ENCODE measurements around the gene DNAH1. TPM values are rescaled to one million over a fixed set of nuclear protein-coding genes. Genes with fewer than 3 reads are reported as not detected.

DNAH1 gene
- total and polyA plus RNA-seq, 2 donors (not counting 1 experiment from before 2014, with no cell fraction given) = 47.2 to 59.2 TPM

DNA sequence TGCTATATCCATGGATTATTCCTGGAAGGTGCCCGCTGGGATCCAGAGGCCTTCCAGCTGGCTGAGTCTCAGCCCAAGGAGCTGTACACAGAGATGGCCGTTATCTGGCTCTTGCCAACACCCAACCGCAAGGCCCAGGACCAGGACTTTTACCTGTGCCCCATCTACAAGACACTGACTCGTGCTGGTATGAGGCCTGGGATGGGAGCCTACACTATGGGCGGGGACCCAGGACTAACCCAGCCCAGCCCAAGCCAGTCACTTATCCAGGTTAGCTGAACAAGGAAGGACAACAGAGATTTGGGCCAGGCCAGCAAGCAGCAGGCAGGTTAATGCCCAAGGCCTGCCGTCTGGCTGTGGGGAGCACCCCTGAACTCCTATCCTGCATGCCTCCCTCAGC lies 83.5 kb downstream of the DNAH1 start:
- no peak for TF ChIP-seq EZH2 (IDR thresholded peaks at IDR 0.05; ENCODE audit: borderline replicate concordance, insufficient read depth, low read depth, low read length, poor library complexity, severe bottlenecking)
- TF ChIP-seq, protein P1, sequence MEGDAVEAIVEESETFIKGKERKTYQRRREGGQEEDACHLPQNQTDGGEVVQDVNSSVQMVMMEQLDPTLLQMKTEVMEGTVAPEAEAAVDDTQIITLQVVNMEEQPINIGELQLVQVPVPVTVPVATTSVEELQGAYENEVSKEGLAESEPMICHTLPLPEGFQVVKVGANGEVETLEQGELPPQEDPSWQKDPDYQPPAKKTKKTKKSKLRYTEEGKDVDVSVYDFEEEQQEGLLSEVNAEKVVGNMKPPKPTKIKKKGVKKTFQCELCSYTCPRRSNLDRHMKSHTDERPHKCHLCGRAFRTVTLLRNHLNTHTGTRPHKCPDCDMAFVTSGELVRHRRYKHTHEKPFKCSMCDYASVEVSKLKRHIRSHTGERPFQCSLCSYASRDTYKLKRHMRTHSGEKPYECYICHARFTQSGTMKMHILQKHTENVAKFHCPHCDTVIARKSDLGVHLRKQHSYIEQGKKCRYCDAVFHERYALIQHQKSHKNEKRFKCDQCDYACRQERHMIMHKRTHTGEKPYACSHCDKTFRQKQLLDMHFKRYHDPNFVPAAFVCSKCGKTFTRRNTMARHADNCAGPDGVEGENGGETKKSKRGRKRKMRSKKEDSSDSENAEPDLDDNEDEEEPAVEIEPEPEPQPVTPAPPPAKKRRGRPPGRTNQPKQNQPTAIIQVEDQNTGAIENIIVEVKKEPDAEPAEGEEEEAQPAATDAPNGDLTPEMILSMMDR (IDR thresholded peaks at IDR 0.05) = no peak
- Histone ChIP-seq H3K27me3 (replicated peaks in 1 of 4; ENCODE audit: control extremely low read depth in 1 of 4, control insufficient read depth in 3 of 4, insufficient read depth in 4 of 4, low read length in 3 of 4) (no peaks in the 10 kb centered on the region), H3K9ac (ENCODE audit: low read length) (no peak overlapping the region), H3K9me3 (ENCODE audit: control extremely low read depth in 1 of 3, control insufficient read depth in 2 of 3, insufficient read depth in 1 of 3, low read length in 2 of 3) (no peaks in the 10 kb centered on the region), H3K79me2 (ENCODE audit: control insufficient read depth, insufficient read depth, low read length) (no peaks in the 10 kb centered on the region), H2AFZ (ENCODE audit: insufficient read depth, low read depth, low read length, poor library complexity, severe bottlenecking) (no peak overlapping the region), H3K4me2 (replicated peaks; ENCODE audit: low read depth, low read length, poor library complexity, severe bottlenecking) (no peak overlapping the region), H3K4me3 (ENCODE audit: control extremely low read depth in 1 of 5, extremely low read depth in 1 of 5, insufficient read depth in 1 of 5, low read depth in 2 of 5, low read length in 4 of 5) (no peak overlapping the region), H3K27ac (ENCODE audit: low read length in 2 of 2) (no peak overlapping the region), H3K36me3 (replicated peaks in 1 of 2; ENCODE audit: control extremely low read depth in 1 of 2, control insufficient read depth in 1 of 2, extremely low read depth in 1 of 2, insufficient read depth in 2 of 2, low read length in 1 of 2) (peaks cover 4 to 51% of the 10 kb centered on the region in 2 experiments), H4K20me1 (ENCODE audit: control insufficient read depth, insufficient read depth, low read length, poor library complexity, severe bottlenecking) (peaks cover 4% of the 10 kb centered on the region), H3K4me1 (ENCODE audit: control insufficient read depth in 2 of 2, insufficient read depth in 2 of 2, low read length in 2 of 2) (no peaks in the 10 kb centered on the region)
- intact Hi-C loops (cut with micrococcal nuclease) = no loop called here
- 98% methylated on average over 6 of the region's 6 CpGs for WGBS (ENCODE audit: insufficient coverage)
- H3K4me1 Mint-ChIP-seq = no peaks in the 10 kb centered on the region
- no peak overlapping the region for H3K4me3 Mint-ChIP-seq
- no peaks in the 10 kb centered on the region for H3K27me3 Mint-ChIP-seq
- ChIA-PET CTCF (interaction anchor here (1.0 kb wide), 1 partner anchor 47 kb away, joined by 3 read pairs; no protein-coding TSS in a partner anchor), POLR2A (no interaction called here)
- H3K9me3 Mint-ChIP-seq (ENCODE audit: insufficient read depth) = no peaks in the 10 kb centered on the region
- DNase-seq (no peak), ATAC-seq (ENCODE audit: low read depth) (no peak)
- no peak overlapping the region for H3K27ac Mint-ChIP-seq

DNA sequence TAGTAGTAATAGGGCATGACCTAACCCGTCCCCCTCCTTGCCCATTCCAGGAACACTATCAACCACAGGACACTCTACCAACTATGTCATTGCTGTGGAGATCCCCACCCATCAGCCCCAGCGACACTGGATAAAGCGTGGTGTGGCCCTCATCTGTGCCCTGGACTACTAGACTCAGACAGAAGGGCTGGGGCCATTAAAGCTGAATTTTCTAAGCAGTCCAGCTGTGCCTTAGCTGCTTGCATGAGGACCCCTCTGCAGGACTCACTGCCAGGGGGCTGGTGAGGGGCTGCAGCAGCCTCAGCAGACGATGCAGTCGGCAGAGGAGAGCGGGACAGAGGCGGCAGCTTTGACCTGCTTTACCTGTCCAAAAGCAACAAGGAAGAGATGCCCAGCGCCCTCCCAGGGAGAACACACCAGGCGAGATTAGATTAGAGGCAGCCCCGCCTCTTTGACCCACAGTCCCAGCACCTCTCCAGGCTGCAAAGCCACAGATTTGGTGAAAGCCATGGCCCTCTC lies 84.2 kb downstream of the DNAH1 start:
- 95% methylated on average over 10 of the region's 10 CpGs for WGBS (ENCODE audit: insufficient coverage)

More for the DNA sequence above, 84.2 kb downstream of the DNAH1 start:
- H3K36me3 ChIP-seq (replicated peaks in 1 of 2; ENCODE audit: control extremely low read depth in 1 of 2, control insufficient read depth in 1 of 2, extremely low read depth in 1 of 2, insufficient read depth in 2 of 2, low read length in 1 of 2) = peaks cover 4 to 58% of the 10 kb centered on the region in 2 experiments
- Mint-ChIP-seq H3K9me3 (ENCODE audit: insufficient read depth) (no peaks in the 10 kb centered on the region), H3K4me1 (no peaks in the 10 kb centered on the region), H3K4me3 (no peak overlapping the region), H3K27ac (no peak overlapping the region), H3K27me3 (no peaks in the 10 kb centered on the region)
- no peak overlapping the region for H3K9ac ChIP-seq (ENCODE audit: low read length)
- H3K79me2 ChIP-seq (ENCODE audit: control insufficient read depth, insufficient read depth, low read length) = no peaks in the 10 kb centered on the region
- H3K4me2 ChIP-seq (replicated peaks; ENCODE audit: low read depth, low read length, poor library complexity, severe bottlenecking) = no peak overlapping the region
- intact Hi-C loops (cut with micrococcal nuclease) = no loop called here
- CTCF ChIA-PET = no interaction called here
- peaks cover 6% of the 10 kb centered on the region for H4K20me1 ChIP-seq (ENCODE audit: control insufficient read depth, insufficient read depth, low read length, poor library complexity, severe bottlenecking)
- H2AFZ ChIP-seq (ENCODE audit: insufficient read depth, low read depth, low read length, poor library complexity, severe bottlenecking) = no peak overlapping the region
- no peak for DNase-seq
- no peak overlapping the region for H3K4me3 ChIP-seq (ENCODE audit: control extremely low read depth in 1 of 5, extremely low read depth in 1 of 5, insufficient read depth in 1 of 5, low read depth in 2 of 5, low read length in 4 of 5)
- no peaks in the 10 kb centered on the region for H3K27me3 ChIP-seq (replicated peaks in 1 of 4; ENCODE audit: control extremely low read depth in 1 of 4, control insufficient read depth in 3 of 4, insufficient read depth in 4 of 4, low read length in 3 of 4)
- no peaks in the 10 kb centered on the region for H3K4me1 ChIP-seq (ENCODE audit: control insufficient read depth in 2 of 2, insufficient read depth in 2 of 2, low read length in 2 of 2)
- POLR2A ChIA-PET = no interaction called here
- ATAC-seq (ENCODE audit: low read depth) = no peak
- no peak overlapping the region for H3K27ac ChIP-seq (ENCODE audit: low read length in 2 of 2)
- no peaks in the 10 kb centered on the region for H3K9me3 ChIP-seq (ENCODE audit: control extremely low read depth in 1 of 3, control insufficient read depth in 2 of 3, insufficient read depth in 1 of 3, low read length in 2 of 3)
- no peak for TF ChIP-seq EZH2 (IDR thresholded peaks at IDR 0.05; ENCODE audit: borderline replicate concordance, insufficient read depth, low read depth, low read length, poor library complexity, severe bottlenecking)
- TF ChIP-seq, protein P1 (IDR thresholded peaks at IDR 0.05) = no peak
